Astrocyte (in vitro differentiated cells and primary cell): ENCODE data around the gene P2RY13.

Experiments
- CTCF ChIP-seq: IDR thresholded peaks from 2 replicates; pipeline ENCODE4 v1.5.1; 2011; ENCODE audit warnings: low read depth, mild to moderate bottlenecking, inconsistent platforms, low read length, moderate library complexity; ENCODE audit not compliant: insufficient read depth
- EZH2 ChIP-seq: IDR thresholded peaks from 2 replicates; pipeline ENCODE4 v1.6.1; 2012; ENCODE audit warnings: mild to moderate bottlenecking, low read length, inconsistent platforms; ENCODE audit not compliant: insufficient read depth

DNA sequence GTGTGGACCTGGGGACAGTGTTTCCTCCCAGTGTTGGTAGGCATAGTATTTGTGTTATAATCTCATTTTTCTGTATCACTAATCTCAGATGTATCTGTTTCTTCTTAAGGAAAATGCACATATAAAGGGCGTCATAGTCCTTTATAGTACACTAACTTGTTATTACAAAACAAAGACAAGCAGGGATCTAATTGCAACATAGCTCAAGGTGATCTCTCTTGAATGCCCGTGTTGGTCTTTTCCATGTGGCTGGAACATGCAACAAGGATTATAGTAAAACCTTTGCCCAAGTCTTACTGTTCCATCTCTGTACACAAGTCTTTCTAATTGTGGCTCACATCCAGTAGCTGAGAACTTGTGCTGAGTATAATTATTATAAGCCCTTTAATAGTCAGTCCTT is 9.2 kb downstream of the P2RY13 start:
- TF ChIP-seq CTCF, result no peak
- no peak for TF ChIP-seq EZH2
